ENCODE data around the gene DCHS2.

The DCHS2 gene

GRCh38 chr4:154335588-154335987 lies 156.0 kb downstream of the DCHS2 start:
- Histone ChIP-seq H3K27me3 (ENCODE audit: control insufficient read depth, insufficient read depth, low read length, poor library complexity, severe bottlenecking) (peaks cover 32% of the 10 kb centered on the region), H3K4me3 (ENCODE audit: insufficient read depth, low read depth, low read length) (no peak overlapping the region), H3K9me3 (ENCODE audit: control insufficient read depth, low read length) (no peaks in the 10 kb centered on the region), H3K4me1 (ENCODE audit: control insufficient read depth, insufficient read depth, low read length) (no peaks in the 10 kb centered on the region), H3K36me3 (ENCODE audit: control insufficient read depth, insufficient read depth, low read length) (no peaks in the 10 kb centered on the region), H3K27ac (ENCODE audit: insufficient read depth, low read depth, low read length, poor library complexity, severe bottlenecking) (no peak overlapping the region)
- 97 to 100% methylated on average over 2 of the region's 2 CpGs for WGBS, 2 experiments

GRCh38 chr4:154332681-154333421 lies 158.7 kb downstream of the DCHS2 start:
- H3K36me3 ChIP-seq (ENCODE audit: control insufficient read depth, insufficient read depth, low read length): no peaks in the 10 kb centered on the region
- H3K27ac ChIP-seq (ENCODE audit: insufficient read depth, low read depth, low read length, poor library complexity, severe bottlenecking): no peak overlapping the region
- H3K4me1 ChIP-seq (ENCODE audit: control insufficient read depth, insufficient read depth, low read length): no peaks in the 10 kb centered on the region
- peak overlapping the region; percentile 44 for H3K4me3 ChIP-seq (ENCODE audit: insufficient read depth, low read depth, low read length)
- 15 to 16% methylated on average over 48 of the region's 48 CpGs for WGBS, 2 experiments
- peaks cover 32% of the 10 kb centered on the region for H3K27me3 ChIP-seq (ENCODE audit: control insufficient read depth, insufficient read depth, low read length, poor library complexity, severe bottlenecking)
- H3K9me3 ChIP-seq (ENCODE audit: control insufficient read depth, low read length): no peaks in the 10 kb centered on the region

- 89 to 100% methylated on average over 1 to 3 of the region's 3 CpGs for WGBS, 2 experiments
- no peaks in the 10 kb centered on the region for H3K9me3 ChIP-seq (ENCODE audit: control insufficient read depth, low read length)
- peaks cover 32% of the 10 kb centered on the region for H3K27me3 ChIP-seq (ENCODE audit: control insufficient read depth, insufficient read depth, low read length, poor library complexity, severe bottlenecking)
- H3K4me3 ChIP-seq (ENCODE audit: insufficient read depth, low read depth, low read length): no peak overlapping the region
- H3K4me1 ChIP-seq (ENCODE audit: control insufficient read depth, insufficient read depth, low read length): no peaks in the 10 kb centered on the region
- H3K27ac ChIP-seq (ENCODE audit: insufficient read depth, low read depth, low read length, poor library complexity, severe bottlenecking): no peak overlapping the region
- no peaks in the 10 kb centered on the region for H3K36me3 ChIP-seq (ENCODE audit: control insufficient read depth, insufficient read depth, low read length)
Measured at GRCh38 chr4:154329939-154330338, 161.7 kb downstream of the DCHS2 start.

- 82 to 83% methylated on average over 11 of the region's 11 CpGs for WGBS, 2 experiments
Measured at GRCh38 chr4:154329268-154329868, 162.2 kb downstream of the DCHS2 start.

GRCh38 chr4:154328030-154328429 lies 163.6 kb downstream of the DCHS2 start:
- no peak overlapping the region for H3K4me3 ChIP-seq (ENCODE audit: insufficient read depth, low read depth, low read length)
- peaks cover 22% of the 10 kb centered on the region for H3K27me3 ChIP-seq (ENCODE audit: control insufficient read depth, insufficient read depth, low read length, poor library complexity, severe bottlenecking)

More at GRCh38 chr4:154329268-154329868, 162.2 kb downstream of the DCHS2 start:
- Histone ChIP-seq H3K27ac (ENCODE audit: insufficient read depth, low read depth, low read length, poor library complexity, severe bottlenecking) (no peak overlapping the region), H3K4me3 (ENCODE audit: insufficient read depth, low read depth, low read length) (no peak overlapping the region), H3K9me3 (ENCODE audit: control insufficient read depth, low read length) (no peaks in the 10 kb centered on the region), H3K4me1 (ENCODE audit: control insufficient read depth, insufficient read depth, low read length) (no peaks in the 10 kb centered on the region), H3K27me3 (ENCODE audit: control insufficient read depth, insufficient read depth, low read length, poor library complexity, severe bottlenecking) (peaks cover 32% of the 10 kb centered on the region), H3K36me3 (ENCODE audit: control insufficient read depth, insufficient read depth, low read length) (no peaks in the 10 kb centered on the region)

GRCh38 chr4:154320521-154320920 lies 171.1 kb downstream of the DCHS2 start:
- H3K4me1 ChIP-seq (ENCODE audit: control insufficient read depth, insufficient read depth, low read length): no peaks in the 10 kb centered on the region
- H3K27me3 ChIP-seq (ENCODE audit: control insufficient read depth, insufficient read depth, low read length, poor library complexity, severe bottlenecking): no peaks in the 10 kb centered on the region
- no peaks in the 10 kb centered on the region for H3K36me3 ChIP-seq (ENCODE audit: control insufficient read depth, insufficient read depth, low read length)
- no peaks in the 10 kb centered on the region for H3K9me3 ChIP-seq (ENCODE audit: control insufficient read depth, low read length)
- WGBS, 2 experiments: 86 to 87% methylated on average over 6 of the region's 6 CpGs
- H3K4me3 ChIP-seq (ENCODE audit: insufficient read depth, low read depth, low read length): no peak overlapping the region
- H3K27ac ChIP-seq (ENCODE audit: insufficient read depth, low read depth, low read length, poor library complexity, severe bottlenecking): no peak overlapping the region

More at GRCh38 chr4:154328030-154328429, 163.6 kb downstream of the DCHS2 start:
- 94 to 100% methylated on average over 1 of the region's 1 CpG for WGBS, 2 experiments
- H3K4me1 ChIP-seq (ENCODE audit: control insufficient read depth, insufficient read depth, low read length): no peaks in the 10 kb centered on the region
- no peaks in the 10 kb centered on the region for H3K9me3 ChIP-seq (ENCODE audit: control insufficient read depth, low read length)
- no peaks in the 10 kb centered on the region for H3K36me3 ChIP-seq (ENCODE audit: control insufficient read depth, insufficient read depth, low read length)
- H3K27ac ChIP-seq (ENCODE audit: insufficient read depth, low read depth, low read length, poor library complexity, severe bottlenecking): no peak overlapping the region

- no peaks in the 10 kb centered on the region for H3K9me3 ChIP-seq (ENCODE audit: control insufficient read depth, low read length)
- H3K27me3 ChIP-seq (ENCODE audit: control insufficient read depth, insufficient read depth, low read length, poor library complexity, severe bottlenecking): no peaks in the 10 kb centered on the region
- H3K4me3 ChIP-seq (ENCODE audit: insufficient read depth, low read depth, low read length): no peak overlapping the region
- no peaks in the 10 kb centered on the region for H3K36me3 ChIP-seq (ENCODE audit: control insufficient read depth, insufficient read depth, low read length)
- 95 to 100% methylated on average over 1 of the region's 1 CpG for WGBS, 2 experiments
- H3K27ac ChIP-seq (ENCODE audit: insufficient read depth, low read depth, low read length, poor library complexity, severe bottlenecking): no peak overlapping the region
- no peaks in the 10 kb centered on the region for H3K4me1 ChIP-seq (ENCODE audit: control insufficient read depth, insufficient read depth, low read length)
Measured at GRCh38 chr4:154319736-154320135, 171.9 kb downstream of the DCHS2 start.

GRCh38 chr4:154317201-154317999 lies 174.2 kb downstream of the DCHS2 start:
- no peak overlapping the region for H3K4me3 ChIP-seq (ENCODE audit: insufficient read depth, low read depth, low read length)
- no peak overlapping the region for H3K27ac ChIP-seq (ENCODE audit: insufficient read depth, low read depth, low read length, poor library complexity, severe bottlenecking)
- H3K36me3 ChIP-seq (ENCODE audit: control insufficient read depth, insufficient read depth, low read length): no peaks in the 10 kb centered on the region
- H3K9me3 ChIP-seq (ENCODE audit: control insufficient read depth, low read length): no peaks in the 10 kb centered on the region
- no peaks in the 10 kb centered on the region for H3K27me3 ChIP-seq (ENCODE audit: control insufficient read depth, insufficient read depth, low read length, poor library complexity, severe bottlenecking)
- peaks cover 6% of the 10 kb centered on the region for H3K4me1 ChIP-seq (ENCODE audit: control insufficient read depth, insufficient read depth, low read length)
- 87% methylated on average over 2 of the region's 2 CpGs; no CpG with 5 or more reads in 1 of the 2 experiments for WGBS, 2 experiments

GRCh38 chr4:154315741-154316140 lies 175.9 kb downstream of the DCHS2 start:
- no peak overlapping the region for H3K4me3 ChIP-seq (ENCODE audit: insufficient read depth, low read depth, low read length)
- H3K36me3 ChIP-seq (ENCODE audit: control insufficient read depth, insufficient read depth, low read length): no peaks in the 10 kb centered on the region
- H3K27ac ChIP-seq (ENCODE audit: insufficient read depth, low read depth, low read length, poor library complexity, severe bottlenecking): no peak overlapping the region
- H3K9me3 ChIP-seq (ENCODE audit: control insufficient read depth, low read length): no peaks in the 10 kb centered on the region
- H3K4me1 ChIP-seq (ENCODE audit: control insufficient read depth, insufficient read depth, low read length): peaks cover 6% of the 10 kb centered on the region
- H3K27me3 ChIP-seq (ENCODE audit: control insufficient read depth, insufficient read depth, low read length, poor library complexity, severe bottlenecking): no peaks in the 10 kb centered on the region

- Histone ChIP-seq H3K9me3 (ENCODE audit: control insufficient read depth, low read length) (no peaks in the 10 kb centered on the region), H3K36me3 (ENCODE audit: control insufficient read depth, insufficient read depth, low read length) (no peaks in the 10 kb centered on the region), H3K27ac (ENCODE audit: insufficient read depth, low read depth, low read length, poor library complexity, severe bottlenecking) (no peak overlapping the region), H3K4me3 (ENCODE audit: insufficient read depth, low read depth, low read length) (no peak overlapping the region), H3K4me1 (ENCODE audit: control insufficient read depth, insufficient read depth, low read length) (peaks cover 6% of the 10 kb centered on the region), H3K27me3 (ENCODE audit: control insufficient read depth, insufficient read depth, low read length, poor library complexity, severe bottlenecking) (no peaks in the 10 kb centered on the region)
- 63% methylated on average over 3 to 4 of the region's 4 CpGs for WGBS, 2 experiments
Measured at GRCh38 chr4:154314248-154314647, 177.4 kb downstream of the DCHS2 start.

Data from ectodermal cell (in vitro differentiated cells).